ENCODE results near the gene CA10. TPM values are rescaled to one million over a fixed set of nuclear protein-coding genes. Genes with fewer than 3 reads are reported as not detected.
A peak's percentile ranks its signal among the peaks of the same experiment; 100 is the strongest.

The CA10 gene
- total RNA-seq, 1 experiment from 2014 or later: not detected

GRCh38 chr17:51860954-51861561 is 297.5 kb downstream of the CA10 start:
- no peaks in the 10 kb centered on the region for H3K4me1 ChIP-seq
- H3K27me3 ChIP-seq (replicated peaks; ENCODE audit: control insufficient read depth, insufficient read depth, low read length): no peaks in the 10 kb centered on the region
- Mint-ChIP-seq H3K9me3 (ENCODE audit: unreplicated experiment) (no peaks in the 10 kb centered on the region), H3K4me1 (ENCODE audit: low read depth, unreplicated experiment) (no peaks in the 10 kb centered on the region), H3K36me3 (ENCODE audit: insufficient read depth, unreplicated experiment) (no peaks in the 10 kb centered on the region), H3K27ac (ENCODE audit: unreplicated experiment) (no peak overlapping the region), H3K4me3 (ENCODE audit: unreplicated experiment) (no peak overlapping the region), H3K27me3 (ENCODE audit: insufficient read depth, unreplicated experiment) (peaks cover 7% of the 10 kb centered on the region)
- ChIA-PET CTCF (interaction anchor here (0.6 to 1.0 kb wide), 2 partner anchors 21 to 245 kb away, joined by 4 to 5 read pairs; no protein-coding TSS in a partner anchor), POLR2A (no interaction called here)
- H3K9me3 ChIP-seq: no peaks in the 10 kb centered on the region
- no peak overlapping the region for H3K4me3 ChIP-seq (ENCODE audit: low read depth, low read length)
- H3K36me3 ChIP-seq (ENCODE audit: control insufficient read depth, insufficient read depth, low read length): no peaks in the 10 kb centered on the region
- intact Hi-C loops (cut with micrococcal nuclease; ENCODE audit: unreplicated experiment): loop anchor here (1.0 kb wide), 1 partner anchor 245 kb away; no protein-coding TSS in a partner anchor
- no TSS peak for BruUV-seq (replicated peaks)
- TF ChIP-seq, protein P1, sequence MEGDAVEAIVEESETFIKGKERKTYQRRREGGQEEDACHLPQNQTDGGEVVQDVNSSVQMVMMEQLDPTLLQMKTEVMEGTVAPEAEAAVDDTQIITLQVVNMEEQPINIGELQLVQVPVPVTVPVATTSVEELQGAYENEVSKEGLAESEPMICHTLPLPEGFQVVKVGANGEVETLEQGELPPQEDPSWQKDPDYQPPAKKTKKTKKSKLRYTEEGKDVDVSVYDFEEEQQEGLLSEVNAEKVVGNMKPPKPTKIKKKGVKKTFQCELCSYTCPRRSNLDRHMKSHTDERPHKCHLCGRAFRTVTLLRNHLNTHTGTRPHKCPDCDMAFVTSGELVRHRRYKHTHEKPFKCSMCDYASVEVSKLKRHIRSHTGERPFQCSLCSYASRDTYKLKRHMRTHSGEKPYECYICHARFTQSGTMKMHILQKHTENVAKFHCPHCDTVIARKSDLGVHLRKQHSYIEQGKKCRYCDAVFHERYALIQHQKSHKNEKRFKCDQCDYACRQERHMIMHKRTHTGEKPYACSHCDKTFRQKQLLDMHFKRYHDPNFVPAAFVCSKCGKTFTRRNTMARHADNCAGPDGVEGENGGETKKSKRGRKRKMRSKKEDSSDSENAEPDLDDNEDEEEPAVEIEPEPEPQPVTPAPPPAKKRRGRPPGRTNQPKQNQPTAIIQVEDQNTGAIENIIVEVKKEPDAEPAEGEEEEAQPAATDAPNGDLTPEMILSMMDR (IDR thresholded peaks at IDR 0.05; ENCODE audit: insufficient read depth in 1 of 2, low read depth in 1 of 2, low read length in 1 of 2, severe bottlenecking in 1 of 2, unreplicated experiment in 1 of 2): peak; percentile 61 to 70
- peak; percentile 42 to 65 for DNase-seq

DNA sequence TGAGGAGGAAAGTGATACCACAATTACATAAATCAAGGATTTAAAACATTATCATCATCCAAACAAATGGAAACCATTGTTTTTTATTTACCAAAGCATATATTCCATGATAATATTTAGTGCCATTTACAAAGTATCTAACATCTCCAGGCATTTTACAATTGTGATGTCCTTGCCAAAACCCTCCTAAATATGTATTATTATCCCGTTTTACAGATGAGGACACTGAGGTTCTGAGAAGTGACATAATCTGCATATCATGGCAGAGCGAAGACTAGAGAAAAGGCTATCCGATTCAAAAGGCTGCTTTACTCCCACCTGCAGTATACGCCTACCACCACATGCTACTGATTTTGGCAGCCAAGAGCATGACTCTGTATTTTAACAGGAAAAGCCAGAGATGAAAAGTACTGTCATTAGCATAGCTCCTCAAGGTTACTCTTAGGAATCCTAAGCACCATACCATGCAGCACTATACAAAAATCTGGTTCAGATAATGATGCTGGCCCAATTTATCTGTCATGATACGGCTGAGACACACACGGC is 301.4 kb downstream of the CA10 start:
- no peaks in the 10 kb centered on the region for H3K4me1 ChIP-seq
- Mint-ChIP-seq H3K27me3 (ENCODE audit: insufficient read depth, unreplicated experiment) (peaks cover 8% of the 10 kb centered on the region), H3K4me1 (ENCODE audit: low read depth, unreplicated experiment) (no peaks in the 10 kb centered on the region), H3K36me3 (ENCODE audit: insufficient read depth, unreplicated experiment) (no peaks in the 10 kb centered on the region), H3K9me3 (ENCODE audit: unreplicated experiment) (no peaks in the 10 kb centered on the region), H3K4me3 (ENCODE audit: unreplicated experiment) (no peak overlapping the region), H3K27ac (ENCODE audit: unreplicated experiment) (no peak overlapping the region)
- H3K4me3 ChIP-seq (ENCODE audit: low read depth, low read length): no peak overlapping the region
- H3K27me3 ChIP-seq (replicated peaks; ENCODE audit: control insufficient read depth, insufficient read depth, low read length): no peaks in the 10 kb centered on the region; the same call in 1 of the 2 replicates
- H3K9me3 ChIP-seq: no peaks in the 10 kb centered on the region
- intact Hi-C loops (cut with micrococcal nuclease; ENCODE audit: unreplicated experiment): loop anchor here (1.0 kb wide), 1 partner anchor 246 kb away; no protein-coding TSS in a partner anchor
- POLR2A ChIA-PET: no interaction called here
- CTCF ChIA-PET: no interaction called here
- no peak for DNase-seq
- no peaks in the 10 kb centered on the region for H3K36me3 ChIP-seq (ENCODE audit: control insufficient read depth, insufficient read depth, low read length)
- no TSS peak for BruUV-seq (replicated peaks)
- TF ChIP-seq, protein P1 (IDR thresholded peaks at IDR 0.05; ENCODE audit: insufficient read depth in 1 of 2, low read depth in 1 of 2, low read length in 1 of 2, severe bottlenecking in 1 of 2, unreplicated experiment in 1 of 2): peak in 1 of 2 experiments; percentile 24

DNA sequence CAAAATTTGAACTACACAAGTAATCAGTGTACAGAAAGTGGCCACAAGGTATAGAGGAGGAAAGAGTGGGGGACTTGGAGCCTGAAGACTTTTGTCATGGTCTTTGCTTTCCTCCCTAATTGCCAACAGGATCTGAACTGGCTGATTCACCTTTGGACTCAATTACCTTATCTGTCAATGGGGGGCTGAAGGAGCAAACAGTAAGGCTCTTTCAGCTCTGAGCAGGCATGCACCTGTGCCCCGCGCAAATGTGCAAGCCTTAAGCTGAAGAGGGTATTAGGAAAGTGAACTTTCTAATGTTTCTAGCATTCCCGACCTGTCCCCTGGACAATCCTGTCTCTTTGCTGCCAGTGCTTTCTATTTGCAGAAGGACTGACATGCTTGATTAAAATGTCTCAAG is 302.7 kb downstream of the CA10 start:
- Histone ChIP-seq H3K4me3 (ENCODE audit: low read depth, low read length) (no peak overlapping the region), H3K36me3 (ENCODE audit: control insufficient read depth, insufficient read depth, low read length) (no peaks in the 10 kb centered on the region), H3K9me3 (no peaks in the 10 kb centered on the region), H3K4me1 (no peaks in the 10 kb centered on the region), H3K27me3 (replicated peaks; ENCODE audit: control insufficient read depth, insufficient read depth, low read length) (no peaks in the 10 kb centered on the region; the same call in 1 of the 2 replicates)
- no peak for DNase-seq
- Mint-ChIP-seq H3K4me3 (ENCODE audit: unreplicated experiment) (no peak overlapping the region), H3K9me3 (ENCODE audit: unreplicated experiment) (no peaks in the 10 kb centered on the region), H3K27me3 (ENCODE audit: insufficient read depth, unreplicated experiment) (peaks cover 14% of the 10 kb centered on the region), H3K4me1 (ENCODE audit: low read depth, unreplicated experiment) (no peaks in the 10 kb centered on the region), H3K27ac (ENCODE audit: unreplicated experiment) (no peak overlapping the region), H3K36me3 (ENCODE audit: insufficient read depth, unreplicated experiment) (no peaks in the 10 kb centered on the region)
- BruUV-seq (replicated peaks): no TSS peak
- ChIA-PET POLR2A (no interaction called here), CTCF (no interaction called here)
- intact Hi-C loops (cut with micrococcal nuclease; ENCODE audit: unreplicated experiment): no loop called here
- TF ChIP-seq, protein P1 (IDR thresholded peaks at IDR 0.05; ENCODE audit: insufficient read depth in 1 of 2, low read depth in 1 of 2, low read length in 1 of 2, severe bottlenecking in 1 of 2, unreplicated experiment in 1 of 2): no peak

Data from Caco-2 (cell line).